HG02870 (cell line): ENCODE measurements around the gene ALS2CL.
"Not testable (repeated sequence)": the region's sequence is repeated elsewhere in the genome, so short reads cannot be mapped to it uniquely, and the experiment has no call there.

Source experiments
- ATAC-seq: cut with Tn5 transposase; IDR thresholded peaks from one replicate; pipeline ENCODE4 v1.9.1; 2021; ENCODE audit warnings: mild to moderate bottlenecking, moderate library complexity; ENCODE audit not compliant: unreplicated experiment

Gene ALS2CL, protein sequence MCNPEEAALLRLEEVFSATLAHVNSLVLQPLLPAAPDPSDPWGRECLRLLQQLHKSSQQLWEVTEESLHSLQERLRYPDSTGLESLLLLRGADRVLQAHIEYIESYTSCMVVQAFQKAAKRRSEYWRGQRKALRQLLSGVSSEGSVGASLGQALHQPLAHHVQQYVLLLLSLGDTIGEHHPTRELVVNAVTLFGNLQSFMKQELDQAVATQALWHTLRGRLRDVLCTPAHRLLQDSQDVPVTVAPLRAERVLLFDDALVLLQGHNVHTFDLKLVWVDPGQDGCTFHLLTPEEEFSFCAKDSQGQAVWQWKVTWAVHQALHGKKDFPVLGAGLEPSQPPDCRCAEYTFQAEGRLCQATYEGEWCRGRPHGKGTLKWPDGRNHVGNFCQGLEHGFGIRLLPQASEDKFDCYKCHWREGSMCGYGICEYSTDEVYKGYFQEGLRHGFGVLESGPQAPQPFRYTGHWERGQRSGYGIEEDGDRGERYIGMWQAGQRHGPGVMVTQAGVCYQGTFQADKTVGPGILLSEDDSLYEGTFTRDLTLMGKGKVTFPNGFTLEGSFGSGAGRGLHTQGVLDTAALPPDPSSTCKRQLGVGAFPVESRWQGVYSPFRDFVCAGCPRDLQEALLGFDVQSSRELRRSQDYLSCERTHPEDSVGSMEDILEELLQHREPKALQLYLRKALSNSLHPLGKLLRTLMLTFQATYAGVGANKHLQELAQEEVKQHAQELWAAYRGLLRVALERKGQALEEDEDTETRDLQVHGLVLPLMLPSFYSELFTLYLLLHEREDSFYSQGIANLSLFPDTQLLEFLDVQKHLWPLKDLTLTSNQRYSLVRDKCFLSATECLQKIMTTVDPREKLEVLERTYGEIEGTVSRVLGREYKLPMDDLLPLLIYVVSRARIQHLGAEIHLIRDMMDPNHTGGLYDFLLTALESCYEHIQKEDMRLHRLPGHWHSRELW

GRCh38 chr3:46693038-46693891, at the start of gene ALS2CL:
Gene ALS2CL, minus strand, starts transcription at chr3:46693679. Its CDS starts 4,239 bp downstream, at chr3:46689440.
- ATAC-seq, result no peak

- no peak for ATAC-seq
These were observed 49.6 kb upstream of the ALS2CL start for GRCh38 chr3:46742992-46743585.

DNA sequence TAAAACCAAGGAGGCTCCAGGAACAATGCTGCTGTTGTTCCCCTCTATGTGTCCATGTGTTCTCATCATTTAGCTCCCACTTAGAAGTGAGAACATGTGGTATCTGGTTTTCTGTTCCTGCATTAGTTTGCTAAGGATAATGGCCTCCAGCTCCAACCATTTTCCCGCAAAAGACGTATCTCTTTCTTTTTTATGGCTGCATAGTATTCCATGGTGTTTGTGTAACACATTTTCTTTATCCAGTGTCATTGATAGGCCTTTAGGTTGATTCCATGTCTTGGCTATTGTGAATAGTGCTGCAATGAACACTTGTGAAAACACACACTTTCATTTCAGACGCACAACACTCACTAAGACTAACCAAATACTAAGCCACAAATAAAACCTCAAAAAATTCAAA, 46.1 kb upstream of the ALS2CL start:
- ATAC-seq, result not testable (repeated sequence)

GRCh38 chr3:46737329-46737731, 43.9 kb upstream of the ALS2CL start:
- ATAC-seq, result no peak

DNA sequence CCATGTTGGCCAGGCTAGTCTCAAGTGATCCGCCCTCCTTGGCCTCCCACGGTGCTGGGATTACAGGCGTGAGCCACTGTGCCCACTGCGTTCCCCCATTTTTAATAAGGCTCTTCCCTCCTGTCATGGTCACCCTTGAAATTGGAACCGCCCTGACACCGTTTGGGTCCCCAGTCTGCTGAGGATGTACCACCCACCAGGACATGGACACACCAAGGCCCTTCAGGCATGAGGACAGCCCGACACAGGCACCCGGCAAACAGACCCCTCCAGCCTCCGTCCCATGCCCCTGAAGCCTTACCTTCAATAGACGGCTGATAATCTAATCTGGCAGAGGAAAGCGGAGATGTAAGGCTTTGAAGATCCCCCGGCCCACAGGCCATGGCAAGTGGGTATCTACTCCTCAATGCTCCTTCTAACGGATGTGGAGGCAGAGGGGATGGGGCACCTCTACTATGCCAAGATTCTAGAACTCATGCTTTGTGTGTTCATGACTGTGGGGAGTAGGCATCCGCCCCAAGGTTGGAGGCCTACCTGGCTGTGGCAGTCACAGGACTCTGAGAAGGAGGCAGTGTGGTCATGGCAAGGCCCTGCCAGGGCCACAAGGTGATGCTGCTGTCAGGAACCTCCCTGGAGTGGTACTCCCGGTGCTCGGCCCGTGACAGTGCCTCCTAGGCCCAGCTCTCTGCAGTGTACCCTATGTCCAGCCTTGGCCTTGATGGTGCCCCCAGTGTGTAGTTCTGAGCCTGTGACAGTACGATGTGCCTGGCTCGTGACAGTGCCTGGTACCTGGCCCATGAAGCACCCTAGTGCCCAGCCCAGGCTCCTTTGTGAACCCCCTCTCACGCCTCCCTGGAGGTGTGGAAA, 42.8 kb upstream of the ALS2CL start:
- no peak for ATAC-seq

- no peak for ATAC-seq
These were observed 41.3 kb upstream of the ALS2CL start for GRCh38 chr3:46734773-46735172.

DNA sequence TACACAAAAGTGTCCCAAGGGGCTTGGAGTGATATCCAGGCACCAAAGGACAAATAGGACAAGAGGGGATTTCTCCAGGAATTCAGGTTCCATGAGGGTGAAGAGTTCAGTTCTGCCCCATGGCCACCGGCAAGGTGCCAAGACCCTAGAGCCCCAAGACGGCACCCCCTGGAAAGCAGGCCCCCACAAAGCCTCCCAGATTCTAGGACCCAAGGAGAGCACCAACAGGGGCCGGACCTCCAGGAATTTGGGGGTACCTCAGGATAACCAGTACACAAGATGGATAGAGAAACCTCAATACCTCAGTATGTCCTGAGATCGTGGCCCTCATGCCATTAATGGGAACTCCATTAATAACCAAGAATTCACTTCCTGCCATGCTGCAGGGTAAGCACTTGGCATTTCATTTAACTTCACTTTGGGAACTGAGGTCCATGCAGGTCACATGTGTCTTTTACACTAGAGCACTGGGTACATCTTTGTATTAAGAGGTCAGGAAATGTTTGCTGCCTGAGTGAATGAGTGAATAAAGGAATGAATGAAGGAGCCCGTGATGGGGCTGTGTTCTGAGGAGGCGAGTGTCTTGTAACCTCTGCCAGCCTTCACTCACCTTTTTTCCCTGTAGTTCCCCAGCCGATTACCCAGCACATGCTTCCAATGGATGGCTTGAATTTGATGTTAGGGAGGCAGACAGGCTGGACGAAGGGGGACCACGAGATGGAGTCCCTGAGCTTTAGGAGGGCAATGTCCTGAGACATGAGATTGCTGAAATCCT, 39.7 kb upstream of the ALS2CL start:
- ATAC-seq, result no peak

DNA sequence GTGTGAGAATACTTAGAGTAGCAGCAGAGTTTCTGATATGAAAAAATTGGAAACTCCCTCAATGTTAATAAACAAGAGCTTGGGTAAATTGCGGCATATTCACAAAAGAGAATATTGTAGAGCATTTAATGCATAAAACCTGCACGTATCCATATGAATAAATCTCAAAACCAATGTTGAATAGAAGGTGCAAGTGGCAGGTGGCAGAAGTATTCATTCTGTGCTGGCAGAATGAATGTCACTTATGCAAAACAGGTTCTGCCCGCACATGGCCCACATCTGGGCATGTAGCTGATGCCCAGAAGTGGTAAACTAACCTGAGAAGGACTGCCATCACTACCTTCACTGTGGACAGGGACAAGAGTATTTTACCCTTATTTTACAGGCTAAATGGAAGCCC, 38.3 kb upstream of the ALS2CL start:
- no peak for ATAC-seq

GRCh38 chr3:46730819-46731218, 37.3 kb upstream of the ALS2CL start:
- ATAC-seq, result no peak

GRCh38 chr3:46729038-46729437, 35.6 kb upstream of the ALS2CL start:
- no peak for ATAC-seq

DNA sequence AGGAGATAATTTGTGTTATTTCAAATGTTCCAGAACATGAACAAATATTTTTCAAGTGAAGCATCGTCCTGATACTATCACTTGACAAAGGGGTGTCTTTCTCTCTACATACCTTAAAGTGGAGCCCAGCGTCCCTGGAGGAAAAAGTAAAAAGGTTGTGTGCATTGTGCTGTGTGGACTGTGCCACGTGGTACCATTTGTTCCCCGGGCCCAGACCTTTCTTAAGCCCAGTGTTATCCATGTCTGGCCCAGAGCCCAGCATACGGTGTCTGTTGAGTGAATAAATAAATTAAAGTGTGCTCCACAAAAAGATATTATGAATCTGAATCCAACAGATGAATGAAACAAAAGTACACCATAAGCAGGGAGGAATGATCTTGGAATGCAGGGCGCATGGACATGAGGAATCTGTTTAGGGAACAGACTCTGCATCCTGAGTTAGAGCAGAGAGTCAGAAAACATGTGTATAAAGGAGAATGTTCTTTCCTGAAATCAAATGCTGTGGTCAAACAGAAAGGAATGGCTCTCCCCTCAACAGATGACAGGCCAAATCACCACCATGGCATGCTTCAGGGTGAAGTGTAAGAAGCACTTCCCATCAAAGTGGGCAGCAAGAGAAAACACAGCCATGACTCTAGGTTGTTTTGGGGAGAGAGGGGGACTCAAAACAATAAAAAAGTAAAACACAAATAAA, 32.3 kb upstream of the ALS2CL start:
- no peak for ATAC-seq

- no peak for ATAC-seq
These were observed 30.9 kb upstream of the ALS2CL start for GRCh38 chr3:46724424-46724823.

- no peak for ATAC-seq
These were observed 29.0 kb upstream of the ALS2CL start for GRCh38 chr3:46722443-46722842.

DNA sequence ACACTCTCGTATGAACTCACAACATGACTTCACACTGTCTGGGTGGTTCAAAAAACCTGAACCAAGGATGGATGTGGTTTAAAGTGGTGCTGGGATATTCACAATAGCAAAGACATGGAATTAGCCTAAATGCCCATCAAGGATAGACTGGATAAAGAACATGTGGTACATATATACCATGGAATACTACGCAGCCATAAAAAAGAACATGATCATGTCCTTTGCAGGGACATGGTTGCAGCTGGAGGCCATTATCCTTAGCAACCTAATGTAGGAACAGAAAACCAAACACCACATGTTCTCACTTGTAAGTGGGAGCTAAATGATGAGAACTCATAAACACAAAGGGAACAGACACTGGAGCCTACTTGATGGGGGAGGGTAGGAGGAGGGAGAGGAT, 27.5 kb upstream of the ALS2CL start:
- no peak for ATAC-seq

GRCh38 chr3:46719735-46720271, 26.3 kb upstream of the ALS2CL start:
- ATAC-seq, result no peak

- ATAC-seq, result no peak
These were observed 25.6 kb upstream of the ALS2CL start for GRCh38 chr3:46719044-46719565.

DNA sequence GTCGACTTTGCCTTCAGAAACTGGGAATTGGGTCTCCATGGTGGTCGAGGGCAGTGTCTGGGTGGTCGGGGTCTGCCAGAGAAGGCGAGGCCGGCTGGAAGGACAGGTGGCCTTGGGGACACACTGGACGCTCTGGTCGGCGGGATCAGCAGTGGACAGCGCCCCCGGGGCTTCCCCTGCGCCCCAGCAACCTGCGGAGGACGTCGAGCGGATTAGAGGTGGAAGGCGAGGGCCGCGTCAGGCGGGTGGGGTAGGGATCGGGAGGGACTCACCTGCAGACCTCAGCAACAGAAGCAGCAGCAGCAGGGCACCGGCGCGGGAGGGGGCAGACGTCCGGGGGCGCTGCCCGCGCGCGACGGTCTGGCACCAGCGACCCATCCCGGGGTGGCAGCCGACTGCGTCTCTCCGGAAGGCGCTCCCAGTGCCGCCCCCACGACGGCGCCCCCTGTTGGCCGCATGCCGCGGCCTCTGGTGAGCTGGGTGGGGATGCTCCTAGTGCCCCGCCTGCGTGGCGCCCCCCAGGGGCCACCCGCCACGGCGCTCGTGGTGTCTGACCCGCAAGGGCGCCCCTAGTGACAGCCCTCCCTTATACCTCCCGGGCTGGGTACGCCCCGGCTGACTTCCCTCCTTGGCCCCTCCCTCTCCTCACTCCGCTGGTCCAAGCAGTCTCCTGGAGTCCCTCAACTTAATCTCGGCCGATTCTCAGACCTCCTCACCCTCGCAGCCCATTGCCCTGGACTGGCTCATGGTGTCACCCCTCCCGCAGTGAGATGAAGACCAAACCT, 24.2 kb upstream of the ALS2CL start, which contains the start of gene PRSS50:
Gene PRSS50 (minus strand): TSS at position 423 of the 785 bp plus-strand sequence. CDS start 45 bp downstream, at position 378.
- no peak for ATAC-seq
